EH (cell line): ENCODE results near the gene TMEM14A.
"Not testable (repeated sequence)": the region's sequence is repeated elsewhere in the genome, so short reads cannot be mapped to it uniquely, and the experiment has no call there.

ENCODE experiments used
- DNase-seq: peaks from one replicate; pipeline ENCODE4 v3.0.0-alpha.2; 2015; ENCODE audit warnings: low read depth

TMEM14A gene

GRCh38 chr6:52657870-52658269 is 13.0 kb upstream of the TMEM14A start:
- no peak for DNase-seq

GRCh38 chr6:52661551-52661950 is 9.4 kb upstream of the TMEM14A start:
- DNase-seq, result no peak

GRCh38 chr6:52662031-52662430 is 8.9 kb upstream of the TMEM14A start:
- DNase-seq, result peak; percentile 10

- DNase-seq, result peak; percentile 81
These were observed 7.6 kb upstream of the TMEM14A start for GRCh38 chr6:52663120-52663935.

GRCh38 chr6:52663936-52664185 is 7.1 kb upstream of the TMEM14A start:
- no peak for DNase-seq

GRCh38 chr6:52664186-52664990 is 6.5 kb upstream of the TMEM14A start:
- peak; percentile 97 for DNase-seq

- peak; percentile 33 for DNase-seq
These were observed 5.8 kb upstream of the TMEM14A start for GRCh38 chr6:52664991-52665686.

GRCh38 chr6:52666071-52666470 is 4.8 kb upstream of the TMEM14A start:
- no peak for DNase-seq

GRCh38 chr6:52666523-52666922 is 4.4 kb upstream of the TMEM14A start:
- no peak for DNase-seq

GRCh38 chr6:52667572-52667971 is 3.3 kb upstream of the TMEM14A start:
- no peak for DNase-seq

- no peak for DNase-seq
These were observed 763 bp downstream of the TMEM14A start for GRCh38 chr6:52671676-52672075.

- DNase-seq, result peak; percentile 24
These were observed 1.6 kb downstream of the TMEM14A start for GRCh38 chr6:52672412-52673025.

- no peak for DNase-seq
These were observed 3.8 kb downstream of the TMEM14A start for GRCh38 chr6:52674666-52675065.

GRCh38 chr6:52675372-52675771 is 4.5 kb downstream of the TMEM14A start:
- no peak for DNase-seq

GRCh38 chr6:52676631-52677030 is 5.7 kb downstream of the TMEM14A start:
- not testable (repeated sequence) for DNase-seq

GRCh38 chr6:52681416-52681815 is 10.5 kb downstream of the TMEM14A start:
- no peak for DNase-seq

GRCh38 chr6:52686878-52687699 is 16.2 kb downstream of the TMEM14A start:
- no peak for DNase-seq

GRCh38 chr6:52689857-52690256 is 18.9 kb downstream of the TMEM14A start:
- no peak for DNase-seq

GRCh38 chr6:52691718-52692117 is 20.8 kb downstream of the TMEM14A start:
- peak; percentile 15 for DNase-seq

GRCh38 chr6:52693773-52694172 is 22.9 kb downstream of the TMEM14A start:
- no peak for DNase-seq

GRCh38 chr6:52694404-52694803 is 23.5 kb downstream of the TMEM14A start:
- DNase-seq, result no peak

- no peak for DNase-seq
These were observed 25.5 kb downstream of the TMEM14A start for GRCh38 chr6:52696418-52696817.
